CD4-positive, alpha-beta T cell treated with Interleukin-6 at 100 ng/mL for 8 hours (primary cell): ENCODE measurements around the gene ABHD13.
"Not testable (repeated sequence)": the region's sequence is repeated elsewhere in the genome, so short reads cannot be mapped to it uniquely, and the experiment has no call there.

Source experiments
- DNase-seq: peaks from one replicate; pipeline ENCODE4 v3.0.0-alpha.2; 2020; ENCODE audit warnings: mixed read lengths, low spot score

The ABHD13 gene

DNA sequence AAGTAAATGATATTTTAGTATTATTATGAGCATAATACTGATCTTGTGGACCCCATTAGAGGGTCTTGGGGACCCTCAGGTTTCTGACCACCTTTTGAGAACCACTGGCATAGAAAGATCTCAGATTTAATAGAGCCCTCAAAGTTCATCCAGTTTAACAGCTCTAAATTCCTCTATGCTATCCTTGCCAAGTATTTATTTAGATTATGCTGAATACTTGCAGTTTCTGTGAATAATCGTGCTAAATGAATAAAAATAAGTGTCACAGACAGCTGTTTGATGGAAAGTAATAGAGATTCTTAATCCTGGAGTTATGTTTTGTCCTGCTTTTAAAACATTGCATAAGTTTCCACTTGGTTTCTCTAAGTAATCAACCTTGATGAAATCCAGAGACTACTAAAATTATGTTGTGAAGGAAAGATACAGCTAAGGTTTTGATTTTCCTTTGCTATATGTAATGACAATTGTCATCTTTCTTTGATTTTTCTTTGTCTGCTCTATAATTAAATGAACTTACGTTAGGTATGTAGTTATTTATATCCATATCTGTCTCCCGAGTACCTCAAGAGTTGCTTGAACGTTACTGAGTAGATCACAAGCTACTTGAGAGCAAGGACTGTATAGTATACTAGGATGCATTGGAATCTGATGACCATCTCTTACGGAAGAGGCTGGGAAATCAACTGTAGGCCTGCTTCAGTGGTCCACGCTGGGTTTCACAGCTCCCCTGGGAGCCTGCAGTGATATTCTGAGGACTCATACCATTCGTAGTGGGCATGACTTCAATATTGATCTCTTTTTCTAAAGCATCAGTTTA, 5.7 kb downstream of the ABHD13 start:
- DNase-seq: no peak

GRCh38 chr13:108225440-108225839, 7.2 kb downstream of the ABHD13 start:
- DNase-seq: no peak

DNA sequence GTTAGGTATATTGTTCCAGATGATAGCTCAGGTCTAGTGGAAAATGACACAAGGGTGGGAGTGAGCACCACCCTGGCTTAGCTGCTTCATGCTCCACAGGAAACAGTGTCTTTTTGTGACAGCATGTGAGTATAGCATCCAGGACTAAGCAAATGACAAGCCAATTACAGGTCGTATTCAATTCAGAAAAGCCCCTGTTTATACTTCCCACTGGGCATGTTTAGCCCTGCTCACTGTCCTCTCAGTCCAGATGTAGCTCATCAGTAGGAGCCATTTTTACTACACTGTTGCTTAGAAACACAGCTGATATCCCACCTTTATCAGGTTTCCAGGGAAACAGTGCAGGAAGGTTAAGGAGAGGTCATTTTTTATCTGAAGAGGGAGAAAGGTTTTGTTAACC, 8.0 kb downstream of the ABHD13 start:
- no peak for DNase-seq

- DNase-seq: peak; percentile 51
Measured at GRCh38 chr13:108227651-108228272, 9.6 kb downstream of the ABHD13 start.

DNA sequence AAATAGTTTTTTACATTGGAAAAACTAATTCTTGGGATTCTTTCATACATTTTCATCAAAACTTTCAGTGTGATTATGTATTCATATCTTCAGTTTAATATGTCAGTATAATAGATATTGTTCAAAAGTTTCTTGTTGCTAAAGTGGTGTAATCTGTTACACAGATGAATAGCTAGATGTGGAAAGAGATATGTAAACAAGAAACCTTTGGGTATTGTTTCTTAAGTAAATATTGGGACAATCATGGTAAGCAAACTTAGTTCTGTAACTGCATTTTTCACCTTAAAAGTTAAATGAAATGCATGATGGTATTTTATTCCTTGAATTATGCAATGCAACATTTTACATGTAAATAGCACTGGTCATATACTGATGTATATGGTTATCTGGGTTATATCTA, 12.2 kb downstream of the ABHD13 start:
- DNase-seq: no peak

DNA sequence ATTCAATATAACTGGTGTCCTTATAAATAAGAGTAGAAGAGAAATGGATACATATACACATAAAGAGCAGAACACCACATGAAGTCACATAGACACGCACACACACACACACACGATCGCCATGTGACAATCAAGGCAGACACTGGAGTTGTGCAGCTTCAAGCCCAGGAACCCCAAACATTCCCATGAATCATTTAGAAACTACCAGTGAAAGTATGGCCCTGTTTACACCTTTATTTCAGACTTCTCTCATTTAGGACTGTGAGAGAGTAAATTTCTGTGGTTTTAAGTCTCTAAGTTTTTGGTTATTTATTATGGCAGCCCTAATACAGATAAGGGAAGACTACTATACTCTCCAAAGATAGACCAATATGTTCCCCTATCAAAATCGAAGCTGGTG, 31.0 kb downstream of the ABHD13 start:
- no peak for DNase-seq

DNA sequence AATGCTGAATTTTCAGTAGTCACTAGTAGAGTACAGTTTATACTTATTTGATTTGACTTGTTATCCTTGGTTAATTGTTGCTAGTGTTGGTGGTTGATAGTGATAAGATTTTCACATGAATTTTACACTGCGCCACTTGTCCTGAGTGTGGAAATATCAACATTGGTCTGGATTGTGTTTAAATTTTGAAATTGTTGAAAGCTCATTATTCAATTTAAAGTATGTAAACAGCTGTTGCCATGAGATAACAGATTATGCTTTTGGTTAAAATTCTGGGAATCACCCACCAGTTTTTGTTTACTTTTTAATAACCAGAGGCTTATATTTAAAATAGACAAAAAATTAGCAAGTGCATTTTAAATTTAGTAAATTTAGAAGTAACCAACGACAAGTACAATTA, 39.1 kb downstream of the ABHD13 start:
- DNase-seq: no peak

GRCh38 chr13:108263621-108264355, 45.6 kb downstream of the ABHD13 start:
- no peak for DNase-seq

- DNase-seq: no peak
Measured at GRCh38 chr13:108266321-108266990, 48.3 kb downstream of the ABHD13 start.

DNA sequence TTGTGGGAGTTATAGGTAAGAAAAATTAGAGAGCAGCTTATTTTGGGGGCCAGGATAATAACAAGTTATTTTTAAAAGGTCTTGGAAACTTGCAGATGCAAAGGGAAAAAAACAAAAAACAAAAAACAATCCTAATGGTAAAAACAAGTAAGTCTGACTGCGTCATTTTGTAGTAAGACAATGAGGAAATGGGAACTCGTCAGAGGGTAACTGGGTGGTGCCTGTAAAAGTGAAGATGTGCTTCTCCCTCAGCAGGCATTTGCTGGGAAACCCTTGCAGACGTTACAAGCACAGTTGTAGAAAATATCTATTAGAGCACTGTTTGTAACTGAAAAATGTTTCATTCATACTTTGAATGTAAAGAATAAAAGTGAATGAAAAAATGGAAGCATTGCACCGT, 49.2 kb downstream of the ABHD13 start:
- no peak for DNase-seq

- not testable (repeated sequence) for DNase-seq
Measured at GRCh38 chr13:108267855-108268254, 49.7 kb downstream of the ABHD13 start.

GRCh38 chr13:108268466-108269112, 50.4 kb downstream of the ABHD13 start:
- no peak for DNase-seq

DNA sequence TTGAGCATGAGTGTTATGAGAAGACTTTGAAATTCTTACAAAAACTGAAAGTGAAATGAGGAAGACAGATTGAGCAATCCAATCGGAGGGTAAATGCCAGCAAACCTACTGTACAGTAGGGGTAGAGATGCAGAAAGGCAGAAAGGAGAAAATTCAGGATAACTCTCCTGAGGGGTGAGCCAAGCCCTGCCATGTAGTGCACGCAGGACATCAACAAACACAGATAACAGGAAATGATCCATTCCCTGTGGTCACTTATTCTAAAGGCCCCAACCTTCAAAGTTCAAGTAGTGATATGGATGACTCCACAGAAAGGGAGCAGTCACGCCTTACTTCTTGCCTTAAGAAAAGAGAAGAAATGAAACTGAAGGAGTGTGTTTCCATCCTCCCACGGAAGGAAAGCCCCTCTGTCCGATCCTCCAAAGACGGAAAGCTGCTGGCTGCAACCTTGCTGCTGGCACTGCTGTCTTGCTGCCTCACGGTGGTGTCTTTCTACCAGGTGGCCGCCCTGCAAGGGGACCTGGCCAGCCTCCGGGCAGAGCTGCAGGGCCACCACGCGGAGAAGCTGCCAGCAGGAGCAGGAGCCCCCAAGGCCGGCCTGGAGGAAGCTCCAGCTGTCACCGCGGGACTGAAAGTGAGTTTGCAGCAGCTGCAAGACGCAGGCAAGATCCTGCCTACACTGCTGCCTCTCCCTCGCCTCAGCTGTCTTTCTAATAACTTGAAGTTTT, 51.6 kb downstream of the ABHD13 start, which contains the start of gene TNFSF13B:
TSS of gene TNFSF13B (plus strand) at position 118 of the 728 bp plus-strand sequence. CDS start at position 296, 178 bp downstream.
- DNase-seq: peak; percentile 24

DNA sequence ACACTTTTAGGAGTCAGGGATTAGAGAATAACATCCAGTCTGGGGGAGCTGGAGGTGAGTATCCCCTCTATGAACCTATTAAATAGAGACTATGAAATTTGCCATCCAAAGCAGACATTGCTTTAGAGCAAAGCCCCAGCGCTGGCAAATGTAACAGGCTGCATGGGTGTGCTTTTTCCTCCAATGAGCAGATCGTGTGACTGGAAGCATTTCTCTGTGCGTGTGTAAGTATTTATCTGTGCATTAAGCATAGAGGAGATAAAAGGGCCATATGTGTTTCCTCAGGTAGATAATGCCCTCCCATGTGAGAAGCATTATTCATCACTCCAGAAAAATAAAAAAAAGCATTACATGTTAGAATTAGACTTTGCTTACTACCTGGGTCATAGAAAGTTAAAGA, 52.2 kb downstream of the ABHD13 start:
- DNase-seq: no peak

DNA sequence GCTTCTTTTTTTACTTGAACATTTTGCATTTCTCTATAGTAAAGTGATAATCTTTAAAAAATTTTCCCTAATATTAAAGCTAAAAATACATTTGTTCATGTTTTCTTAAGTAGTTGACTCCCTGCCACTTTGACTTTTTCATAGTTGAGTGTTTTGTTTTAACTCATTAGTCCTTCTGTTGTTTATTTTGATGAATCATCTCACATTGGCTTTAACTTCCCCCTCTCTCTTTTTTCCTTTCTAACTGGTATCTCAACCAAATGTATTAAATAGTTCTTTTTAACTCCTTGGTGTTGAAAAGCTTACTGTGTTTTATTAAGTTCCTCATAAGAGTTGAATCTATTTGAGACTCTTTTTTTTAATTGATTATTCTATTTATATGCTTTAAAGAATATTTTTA, 54.1 kb downstream of the ABHD13 start:
- DNase-seq: no peak

DNA sequence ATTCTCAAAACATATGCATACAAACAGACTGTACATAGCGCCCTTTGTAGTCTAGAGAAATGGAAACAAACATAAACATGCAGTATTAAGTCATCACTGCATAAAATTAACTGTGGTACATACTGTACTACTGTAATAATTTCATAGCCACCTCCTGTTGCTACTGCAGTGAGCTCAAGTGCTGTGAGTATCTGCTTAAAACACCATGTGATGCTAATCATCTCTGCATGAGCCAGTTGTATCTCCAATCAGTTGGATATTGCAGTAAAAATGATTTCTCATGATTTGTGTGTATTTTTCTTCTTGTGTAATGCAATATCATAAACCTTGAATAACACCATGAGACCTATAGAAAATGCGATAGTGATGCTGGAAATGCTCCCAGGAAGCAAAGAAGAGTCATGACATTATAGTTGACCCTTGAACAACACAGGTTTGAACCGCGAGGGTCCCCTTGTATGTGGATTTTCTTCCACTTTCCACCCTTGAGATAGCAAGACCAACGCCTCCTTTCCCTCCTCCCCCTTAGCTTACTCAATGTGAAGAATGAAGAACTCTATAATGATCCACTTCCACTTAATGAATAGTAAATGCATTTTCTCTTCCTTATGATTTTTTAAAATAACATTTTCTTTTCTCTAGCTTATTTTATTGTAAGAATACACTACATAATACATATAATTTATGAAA, 55.4 kb downstream of the ABHD13 start:
- no peak for DNase-seq

- DNase-seq: no peak
Measured at GRCh38 chr13:108274718-108275117, 56.5 kb downstream of the ABHD13 start.

DNA sequence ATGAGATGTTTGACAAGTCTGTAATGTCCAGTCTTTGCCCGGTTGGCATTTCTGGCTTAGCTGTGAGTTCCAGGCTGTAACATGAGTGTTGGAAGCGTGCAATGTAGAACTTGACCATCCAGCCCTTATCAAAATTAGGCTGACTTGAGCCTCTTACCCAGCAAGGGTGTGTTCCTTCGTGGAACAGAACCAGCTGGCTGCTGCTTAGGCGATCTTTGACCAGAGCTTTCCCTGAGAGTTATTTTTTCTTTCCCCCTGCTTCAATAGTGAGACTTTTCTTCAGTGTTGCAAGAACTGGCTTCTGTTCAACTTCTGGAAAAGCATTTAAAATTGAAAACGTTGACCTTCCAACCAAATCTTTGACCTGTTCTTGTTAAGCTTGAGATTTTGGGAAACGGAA, 57.9 kb downstream of the ABHD13 start:
- DNase-seq: no peak

GRCh38 chr13:108278466-108278865, 60.3 kb downstream of the ABHD13 start:
- no peak for DNase-seq

DNA sequence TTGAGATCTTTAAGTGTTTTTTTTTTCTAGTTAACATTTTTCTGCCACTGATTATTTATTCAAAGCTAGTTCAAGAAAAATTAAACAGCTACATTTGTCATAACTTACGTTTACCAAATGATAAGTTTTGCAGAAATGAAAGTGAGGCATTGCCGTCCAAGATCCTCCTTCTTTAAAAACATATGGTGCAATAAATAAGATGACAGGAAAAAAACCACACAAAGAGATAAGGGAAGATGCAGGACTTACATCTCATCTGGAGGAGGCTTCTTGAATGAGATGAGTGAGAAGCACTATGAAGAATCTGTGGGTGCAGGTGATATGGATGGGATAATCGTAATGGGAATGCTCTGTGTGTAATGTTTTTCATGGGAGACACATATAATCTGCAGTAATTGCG, 63.7 kb downstream of the ABHD13 start:
- no peak for DNase-seq

- DNase-seq: no peak
Measured at GRCh38 chr13:108283110-108283509, 64.9 kb downstream of the ABHD13 start.
